Epidermal melanocyte (primary cell): ENCODE measurements around the gene KRTAP10-4.
"Not testable (repeated sequence)": the region's sequence is repeated elsewhere in the genome, so short reads cannot be mapped to it uniquely, and the experiment has no call there.

Source experiments
- DNase-seq: peaks from one replicate; pipeline ENCODE4 v3.0.0; 2011; ENCODE audit warnings: low spot score; ENCODE audit not compliant: insufficient read length

Gene KRTAP10-4

DNA sequence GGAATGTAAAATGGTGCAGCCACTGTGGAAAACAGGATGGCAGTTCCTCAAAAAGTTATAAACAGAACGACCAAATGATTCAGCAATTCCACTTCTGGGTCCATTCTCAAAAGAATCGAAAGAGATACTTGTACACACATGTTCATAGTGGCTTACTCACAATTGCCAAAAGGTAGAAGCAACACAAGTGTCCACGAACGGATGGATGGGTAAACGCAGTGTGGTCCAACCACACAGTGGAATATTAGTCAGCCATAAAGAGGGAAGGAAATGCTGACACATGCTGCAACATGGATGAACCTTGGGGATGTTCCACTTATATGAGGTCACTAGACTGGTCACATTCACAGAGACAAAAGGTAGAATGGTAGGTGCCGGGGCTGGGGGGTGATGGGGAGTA is 38.8 kb upstream of the KRTAP10-4 start:
- DNase-seq, result no peak

GRCh38 chr21:44535963-44536362 is 37.6 kb upstream of the KRTAP10-4 start:
- no peak for DNase-seq

GRCh38 chr21:44537930-44538911 is 35.3 kb upstream of the KRTAP10-4 start:
- DNase-seq, result no peak

DNA sequence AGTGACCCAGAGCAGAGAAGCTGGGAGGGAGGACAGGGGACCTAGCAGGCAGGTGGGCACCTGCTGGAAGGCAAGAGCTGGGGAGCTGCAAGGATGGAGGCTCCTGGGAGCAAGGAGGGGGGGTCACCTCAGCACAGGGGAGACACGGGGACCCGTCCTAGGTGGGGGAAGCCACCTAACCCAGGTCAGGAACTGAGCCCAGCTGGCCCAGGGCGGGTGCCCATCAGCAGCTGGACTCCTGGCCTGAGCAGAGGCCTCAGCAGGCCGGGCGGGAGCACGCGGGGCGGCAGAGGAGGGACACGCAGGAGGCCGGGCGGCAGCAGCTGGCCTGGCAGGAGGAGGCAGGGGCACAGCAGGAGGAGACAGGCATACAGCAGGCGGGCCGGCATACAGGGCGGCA is 34.5 kb upstream of the KRTAP10-4 start:
- DNase-seq, result no peak

DNA sequence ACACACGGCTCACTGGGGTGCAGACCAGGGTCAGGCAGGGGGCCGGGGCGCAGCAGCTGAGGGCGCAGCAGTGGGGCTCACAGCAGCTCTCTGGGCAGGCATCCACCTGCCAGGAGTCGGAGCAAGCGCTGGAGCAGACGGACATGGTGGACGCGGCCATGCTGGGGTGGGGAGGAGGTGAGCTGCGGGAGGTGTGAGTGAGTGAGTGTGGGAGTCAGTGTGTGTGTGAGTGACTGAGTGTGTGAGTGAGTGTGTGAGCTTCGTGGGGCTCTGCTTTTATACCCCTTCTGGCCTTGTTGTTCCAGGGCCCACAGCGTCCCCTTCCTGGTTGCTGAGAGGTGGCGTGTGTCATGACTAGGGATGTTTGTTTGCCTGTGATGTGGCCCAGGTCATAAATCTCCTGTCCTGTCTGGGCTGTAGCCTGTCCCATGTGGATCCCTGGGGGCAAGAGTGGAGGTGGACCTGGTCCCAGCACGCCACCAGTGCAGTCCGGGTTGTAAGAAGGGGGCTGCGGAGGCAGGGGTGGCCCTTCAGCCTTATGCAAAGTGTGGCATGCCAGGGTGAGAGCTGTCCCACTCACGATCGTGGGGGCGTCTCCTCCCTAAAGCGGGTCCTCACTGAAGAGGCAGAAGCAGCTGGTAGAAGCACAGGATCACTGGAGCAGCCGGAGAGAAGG is 33.4 kb upstream of the KRTAP10-4 start, which contains the start of gene KRTAP10-1:
KRTAP10-1 (minus strand) TSS at position 205 of the 676 bp plus-strand sequence; CDS start at position 160, 45 bp downstream.
- DNase-seq, result no peak

GRCh38 chr21:44540741-44541288 is 32.7 kb upstream of the KRTAP10-4 start:
- DNase-seq, result no peak

DNA sequence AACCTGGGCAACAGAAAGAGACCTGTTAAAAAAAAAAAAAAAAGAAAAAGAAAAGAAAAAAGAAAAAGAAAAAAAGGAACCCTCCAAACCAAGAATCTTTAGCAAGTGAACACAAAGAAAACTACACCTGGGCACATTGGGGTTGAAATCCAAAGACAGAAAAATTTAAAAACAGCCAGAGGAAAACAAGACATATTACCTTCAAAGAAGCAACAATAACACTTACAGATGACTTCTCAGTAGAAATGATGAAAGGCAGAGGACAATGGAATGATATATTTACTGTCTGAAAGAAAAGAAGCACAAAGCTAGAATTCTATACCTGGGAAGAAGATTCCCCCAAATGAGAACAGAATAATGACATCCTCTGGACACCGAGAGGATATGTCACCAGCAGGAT is 30.8 kb upstream of the KRTAP10-4 start:
- no peak for DNase-seq

DNA sequence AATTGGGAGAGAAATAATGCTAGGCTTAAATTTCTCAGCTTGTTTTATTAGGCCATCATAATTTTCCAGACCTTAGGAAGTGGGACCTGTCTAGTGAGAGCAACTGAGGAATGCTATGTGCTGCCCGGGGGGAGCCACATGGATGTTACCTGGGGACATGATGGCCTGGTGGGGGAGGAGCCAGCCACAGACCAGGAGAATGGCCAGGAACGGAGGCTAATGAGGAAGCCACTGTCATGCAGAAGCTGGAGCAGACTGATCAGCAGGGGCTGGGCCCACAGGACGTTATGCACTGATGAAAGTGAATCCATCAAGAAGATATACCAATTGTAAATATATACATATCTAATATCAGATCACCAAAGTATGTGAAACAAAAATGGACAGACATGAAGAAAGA is 29.0 kb upstream of the KRTAP10-4 start:
- DNase-seq, result no peak

DNA sequence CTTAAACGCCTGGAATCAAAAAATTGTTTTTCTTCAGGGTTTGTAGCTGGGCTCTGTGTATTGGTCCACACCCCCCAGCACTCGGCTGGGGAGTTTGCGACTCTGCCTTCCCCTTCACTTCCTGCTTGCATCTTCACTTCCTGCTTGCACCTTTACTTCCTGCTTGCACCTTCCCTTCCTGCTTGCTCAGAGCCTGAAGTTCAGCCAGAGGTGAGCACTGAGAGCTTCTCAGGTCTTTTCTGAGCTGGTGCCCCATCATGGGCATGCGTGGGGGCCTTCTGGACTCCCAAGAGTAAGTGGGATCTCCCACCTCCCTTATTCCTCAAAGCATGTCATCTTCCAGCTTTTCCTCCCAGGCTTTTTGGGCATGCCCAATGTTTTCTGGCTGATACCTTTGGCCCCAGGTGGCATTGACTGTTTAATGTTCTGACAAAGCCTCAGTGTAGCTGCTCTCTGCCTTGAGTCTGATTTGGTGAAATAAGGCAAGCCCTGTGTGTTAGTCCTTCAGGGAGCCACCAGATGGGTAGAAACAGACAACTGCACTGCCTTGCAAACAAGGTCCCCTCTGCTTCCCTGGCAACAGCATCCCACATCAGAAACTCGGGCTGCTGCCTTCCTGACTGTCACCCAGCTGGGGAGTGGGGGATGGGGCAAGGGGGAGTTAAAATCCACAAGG is 25.7 kb upstream of the KRTAP10-4 start:
- DNase-seq, result no peak

- no peak for DNase-seq
Observed at GRCh38 chr21:44548381-44548780, 25.1 kb upstream of the KRTAP10-4 start.

DNA sequence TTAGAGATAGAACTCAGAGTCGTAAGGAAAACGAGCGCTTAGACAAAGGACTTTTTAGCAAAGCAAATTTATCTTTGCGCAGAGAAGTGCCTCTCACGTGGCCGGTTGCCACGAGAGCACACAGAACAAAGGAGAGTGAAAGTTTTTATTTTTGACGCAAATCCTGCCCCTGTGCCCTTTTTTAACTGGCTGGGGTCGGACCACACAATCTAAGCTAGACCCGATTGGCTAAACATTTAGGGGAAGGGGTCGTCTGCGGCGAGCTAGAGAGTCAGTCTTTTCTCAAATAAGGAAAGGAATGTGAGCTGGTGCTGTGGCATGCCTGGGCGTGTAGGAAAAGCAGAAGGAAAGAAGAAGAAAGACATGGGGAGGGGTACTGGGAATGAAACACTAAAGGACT is 24.6 kb upstream of the KRTAP10-4 start:
- DNase-seq, result no peak

GRCh38 chr21:44549525-44550211 is 23.9 kb upstream of the KRTAP10-4 start:
- DNase-seq, result no peak

DNA sequence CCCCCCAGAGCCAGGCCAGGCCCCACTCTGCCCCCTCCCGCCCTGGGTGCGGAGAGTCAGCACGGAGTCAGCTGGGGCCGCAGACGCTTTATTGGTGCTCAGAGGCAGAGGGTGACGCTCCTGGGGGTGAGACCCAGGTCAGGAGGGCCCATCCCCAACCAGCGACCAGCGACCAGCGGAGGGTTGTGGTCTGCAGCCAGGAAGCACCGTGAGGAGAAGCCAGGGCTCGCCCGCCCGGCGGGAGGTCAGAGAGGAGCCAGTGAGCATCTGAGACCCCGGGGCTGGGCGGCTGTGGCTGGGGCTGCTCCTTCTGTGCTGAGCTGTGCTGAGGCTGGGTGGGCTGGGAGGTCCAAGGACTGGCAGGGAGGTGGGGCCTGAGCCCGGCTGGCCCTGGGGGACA is 23.2 kb upstream of the KRTAP10-4 start:
- not testable (repeated sequence) for DNase-seq

DNA sequence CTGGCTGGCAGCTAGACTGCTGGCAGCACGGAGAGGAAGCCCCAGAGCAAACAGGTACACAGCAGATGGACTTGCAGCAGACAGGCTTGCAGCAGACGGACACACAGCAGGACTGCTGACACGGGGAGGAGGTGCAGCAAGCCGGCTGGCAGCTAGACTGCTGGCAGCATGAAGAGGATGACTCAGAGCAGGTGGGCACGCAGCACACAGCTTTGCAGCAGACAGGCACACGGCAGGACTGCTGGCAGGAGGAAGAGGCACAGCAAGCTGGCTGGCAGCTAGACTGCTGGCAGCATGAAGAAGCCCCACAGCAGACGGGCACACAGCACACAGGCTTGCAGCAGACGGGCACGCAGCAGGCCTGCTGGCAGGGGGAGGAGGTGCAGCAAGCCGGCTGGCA is 22.7 kb upstream of the KRTAP10-4 start:
- DNase-seq, result no peak

DNA sequence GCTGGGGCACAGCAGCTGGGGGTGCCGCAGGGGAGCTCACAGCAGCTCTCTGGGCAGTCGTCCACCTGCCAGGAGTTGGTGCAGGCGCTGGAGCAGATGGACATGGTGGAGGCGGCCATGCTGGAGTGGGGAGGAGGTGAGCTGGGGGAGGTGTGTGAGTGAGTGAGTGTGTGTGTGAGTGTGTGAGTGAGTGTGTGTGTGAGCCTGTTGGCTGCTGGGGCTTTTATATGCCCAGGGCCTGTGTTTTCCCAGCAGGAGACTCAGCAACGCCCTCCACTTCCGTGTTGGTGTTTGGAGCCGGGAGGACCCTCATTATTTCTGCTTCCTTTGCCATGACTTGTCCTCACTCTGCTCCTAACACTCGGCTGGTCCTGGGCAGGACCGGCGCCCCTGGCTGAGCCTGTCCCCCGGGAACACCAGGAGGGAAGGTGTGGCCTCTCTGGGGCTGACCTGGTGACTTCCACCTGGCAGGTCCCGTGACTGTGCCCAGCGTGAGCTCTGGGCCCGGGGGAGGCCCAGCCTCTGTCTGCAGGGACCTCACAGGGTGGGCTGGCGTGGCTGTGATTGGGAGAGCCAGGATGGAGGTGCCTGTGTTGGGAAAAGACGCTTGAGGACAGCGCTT is 22.1 kb upstream of the KRTAP10-4 start, which contains the start of gene KRTAP10-2:
KRTAP10-2 (minus strand) TSS at position 166 of the 622 bp plus-strand sequence; CDS start at position 119, 47 bp downstream.
- DNase-seq, result no peak

DNA sequence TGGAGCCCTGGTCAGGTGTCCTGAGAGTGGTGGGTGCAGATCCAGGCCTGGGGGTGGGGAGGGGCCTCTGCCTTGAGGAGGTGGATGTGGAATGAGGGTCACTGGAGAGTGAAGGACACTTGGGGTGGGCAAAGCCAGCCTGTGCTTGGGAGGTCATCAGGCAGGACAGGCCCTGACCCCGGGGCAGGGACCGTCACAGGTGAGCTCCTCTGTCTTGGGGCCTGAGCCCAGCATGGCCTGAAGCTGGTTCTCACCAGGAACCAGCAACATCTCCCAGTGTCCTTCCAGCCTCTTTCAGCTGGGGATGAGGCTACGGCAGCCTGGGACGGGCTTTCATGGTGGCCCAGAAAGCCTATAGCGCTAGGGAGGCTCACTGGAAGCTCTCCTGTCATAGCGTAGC is 21.4 kb upstream of the KRTAP10-4 start:
- DNase-seq, result no peak

DNA sequence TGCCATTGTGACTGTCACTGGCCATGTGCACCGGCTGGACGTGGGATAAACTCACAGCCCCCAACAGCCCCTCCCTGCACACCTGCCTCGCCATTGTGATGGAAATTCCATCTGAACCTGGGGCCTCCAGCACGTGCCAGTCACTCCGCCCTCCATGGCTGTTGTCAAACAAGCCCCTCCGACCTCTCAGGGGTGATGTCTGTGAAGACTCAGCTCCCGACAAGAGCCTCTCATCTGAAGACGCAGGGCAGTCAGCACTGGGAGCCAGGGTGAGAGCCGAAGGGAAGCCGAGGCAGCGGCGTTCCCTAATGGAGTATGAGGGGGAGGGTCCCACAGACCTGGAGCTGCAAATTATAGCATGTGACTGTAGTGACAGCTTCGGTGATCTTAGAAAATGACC is 20.8 kb upstream of the KRTAP10-4 start:
- no peak for DNase-seq

DNA sequence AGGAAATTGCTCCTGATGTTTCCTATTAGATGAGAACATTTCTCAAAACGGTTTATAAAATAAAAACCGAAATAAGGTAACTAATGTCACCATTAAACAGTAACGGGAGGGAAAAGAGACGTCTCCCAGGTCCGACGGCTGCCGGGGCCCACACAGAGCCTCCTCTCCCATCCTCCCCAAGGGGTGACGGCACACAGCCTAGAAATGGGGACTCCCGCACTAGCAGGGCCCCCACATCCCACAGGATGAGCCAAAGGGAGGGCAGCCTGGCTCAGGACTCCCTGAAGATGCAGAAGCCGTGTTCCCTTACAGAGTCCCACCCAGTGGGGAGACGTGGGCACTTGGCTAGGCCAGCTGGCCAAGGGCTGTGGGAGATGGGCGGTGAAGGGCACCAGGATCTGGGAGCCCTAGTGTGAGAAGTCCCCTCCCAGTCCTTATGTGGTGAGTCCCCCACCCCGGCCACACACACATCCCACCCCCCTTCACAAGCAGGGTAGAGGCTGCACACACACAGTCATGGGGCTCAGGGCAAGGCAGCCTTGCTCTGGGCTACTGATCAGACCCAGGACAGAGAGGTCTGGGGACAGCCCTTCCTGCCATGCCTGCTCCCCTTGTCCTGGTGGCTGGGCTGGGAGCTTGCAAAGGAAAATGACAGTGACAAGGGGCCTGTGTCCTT is 18.2 kb upstream of the KRTAP10-4 start:
- DNase-seq, result no peak

GRCh38 chr21:44556879-44557278 is 16.6 kb upstream of the KRTAP10-4 start:
- DNase-seq, result no peak
